ENCODE measurements around the gene GAPVD1.

Gene GAPVD1

DNA sequence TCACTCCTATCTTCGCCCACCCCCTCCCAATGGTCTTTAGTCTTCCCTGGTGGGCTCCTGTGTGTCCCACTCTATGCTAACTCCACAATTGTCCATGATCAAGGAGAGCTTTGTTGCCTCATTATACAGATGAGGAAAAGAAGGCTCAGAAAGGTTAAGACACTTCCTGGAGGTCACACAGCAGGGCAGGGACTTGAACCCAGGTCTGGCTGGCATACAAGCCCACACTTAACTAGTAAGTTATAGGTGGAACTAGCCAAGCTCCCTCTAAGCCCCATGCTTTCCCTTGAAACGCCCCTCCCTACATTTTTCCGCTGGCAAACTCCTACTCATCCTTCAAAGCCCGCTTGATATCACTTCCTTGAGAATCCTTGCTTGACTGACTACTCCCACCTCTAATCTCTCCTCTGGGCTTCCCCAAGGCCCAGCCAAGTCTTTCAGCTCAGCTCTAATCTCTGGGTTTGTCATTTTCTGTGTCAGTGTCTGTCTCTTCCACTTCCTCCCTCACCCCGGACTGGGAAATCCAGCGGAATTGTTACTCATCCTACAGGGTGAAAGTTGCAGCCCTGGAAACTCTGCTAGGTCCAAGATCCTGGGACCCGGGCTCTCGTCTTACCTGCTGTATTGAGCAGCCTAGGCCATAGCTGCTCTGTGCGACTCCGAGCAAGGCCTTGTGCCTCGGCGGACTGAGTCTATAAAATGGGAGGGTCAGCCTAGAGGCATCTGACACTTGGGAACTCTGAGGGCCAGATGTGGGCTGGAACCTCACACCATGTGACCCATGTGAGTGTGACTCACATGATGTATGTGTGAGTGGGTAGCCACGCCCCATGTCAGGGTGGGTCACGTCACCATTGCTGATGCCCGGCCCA lies 144.5 kb downstream of the GAPVD1 start:
- no peak for DNase-seq (ENCODE audit: low read depth)

DNA sequence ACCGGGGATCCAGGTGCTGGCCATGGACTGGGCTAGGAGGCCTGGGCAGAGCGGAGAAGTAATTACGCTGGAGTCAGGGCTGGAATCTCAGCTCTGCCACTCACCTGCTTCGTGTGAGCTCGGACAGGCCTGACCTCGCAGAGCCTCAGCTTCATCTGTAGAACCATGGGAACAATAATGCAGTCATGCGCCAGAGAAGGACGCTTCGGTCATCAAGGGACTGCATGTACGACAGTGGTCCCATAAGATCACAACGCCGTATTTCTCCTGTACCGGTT lies 145.1 kb downstream of the GAPVD1 start:
- DNase-seq (ENCODE audit: low read depth), result no peak

DNA sequence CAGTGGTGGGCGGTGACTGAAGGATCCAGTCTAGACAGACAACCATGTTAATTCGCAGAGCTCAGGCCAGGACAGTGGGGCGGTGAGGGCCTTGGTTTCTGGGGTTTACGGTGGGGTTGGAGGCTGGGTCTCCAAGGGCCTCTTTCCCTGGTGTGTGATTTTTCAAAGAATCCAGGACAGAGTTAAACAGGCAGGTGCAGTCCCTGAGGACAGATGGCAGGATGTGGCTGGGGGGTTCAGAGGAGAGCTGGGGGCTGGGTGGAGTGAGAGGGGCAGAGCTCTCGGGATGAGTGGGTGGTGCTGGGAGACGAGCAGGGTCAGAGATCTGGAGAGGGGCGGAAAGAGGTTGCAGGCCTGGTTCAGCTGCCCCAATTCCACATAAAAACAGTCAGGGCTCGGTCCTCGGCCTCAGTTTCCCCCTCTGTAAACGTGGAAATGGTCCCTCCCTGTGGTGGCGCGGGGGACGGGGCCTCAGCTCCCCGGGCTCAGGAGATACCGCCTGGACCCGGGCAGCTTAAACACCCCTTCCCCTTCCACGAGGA lies 145.9 kb downstream of the GAPVD1 start:
- DNase-seq (ENCODE audit: low read depth), result no peak

DNA sequence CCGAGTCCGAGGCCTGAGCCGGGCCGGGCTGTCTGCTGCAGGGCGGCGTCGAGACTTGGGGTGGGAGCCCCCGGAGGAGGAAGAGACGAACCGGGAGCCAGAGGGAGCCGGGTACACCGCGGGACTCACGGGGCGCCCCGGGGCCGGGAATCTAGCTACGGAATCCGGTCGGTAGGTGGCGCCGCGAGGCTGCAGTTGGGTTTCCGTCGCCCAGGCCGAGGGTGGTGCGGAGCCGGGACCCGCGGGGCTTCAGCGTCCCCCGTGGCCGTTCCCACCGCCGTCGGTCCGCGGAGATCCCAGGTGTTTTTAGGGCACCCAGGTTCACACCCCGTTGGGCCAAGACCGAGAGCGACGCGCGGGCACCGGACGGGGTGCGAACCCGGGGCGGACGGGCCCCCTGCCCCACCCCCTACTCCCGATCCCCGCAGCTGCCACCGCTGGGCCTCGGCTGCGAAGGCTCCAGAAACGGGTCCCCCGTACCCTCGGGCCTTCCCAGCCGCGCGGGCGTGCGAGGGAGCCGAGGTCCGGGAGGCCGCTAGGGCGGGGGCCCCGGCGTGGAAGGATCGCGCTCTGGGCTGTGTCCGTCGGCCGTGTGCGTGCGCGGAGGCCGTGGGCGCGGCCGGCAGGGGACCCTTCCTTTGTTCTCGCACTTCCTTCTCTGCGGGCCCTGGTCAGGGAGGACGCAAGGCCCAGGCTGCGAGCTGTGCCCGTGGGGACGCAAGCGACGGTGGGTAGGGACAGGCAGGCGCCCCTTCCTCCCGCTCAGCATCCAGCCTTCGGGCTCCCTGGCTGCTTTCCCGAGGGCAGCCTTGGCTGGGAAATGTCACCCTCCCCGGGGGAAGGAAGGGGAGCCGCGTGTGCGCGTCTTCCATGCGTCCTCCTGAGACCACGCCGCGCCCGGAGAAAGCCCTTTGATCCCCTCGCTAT lies 146.6 kb downstream of the GAPVD1 start:
- DNase-seq (ENCODE audit: low read depth), result peak; percentile 57

DNA sequence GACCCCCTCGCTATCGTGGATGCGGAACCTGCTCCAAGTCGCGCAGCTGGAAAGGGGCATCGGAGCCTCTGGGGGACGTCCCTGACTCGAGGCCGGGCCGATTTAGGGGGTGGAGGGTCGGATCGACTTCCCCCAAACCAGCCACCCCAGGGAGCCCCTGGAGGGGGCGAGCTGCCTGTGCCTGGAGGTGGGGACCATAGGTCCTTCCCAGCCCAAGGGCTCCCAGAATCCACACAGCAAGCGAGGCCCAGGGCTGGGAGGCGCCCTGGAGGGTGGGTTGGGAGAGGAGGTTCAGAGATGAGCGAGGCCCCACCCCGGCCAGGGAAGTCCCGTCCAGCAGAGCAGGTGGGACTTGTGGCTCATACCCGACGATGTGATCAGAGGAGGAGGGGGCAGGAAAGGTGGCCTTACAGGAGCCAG lies 147.6 kb downstream of the GAPVD1 start:
- no peak for DNase-seq (ENCODE audit: low read depth)

DNA sequence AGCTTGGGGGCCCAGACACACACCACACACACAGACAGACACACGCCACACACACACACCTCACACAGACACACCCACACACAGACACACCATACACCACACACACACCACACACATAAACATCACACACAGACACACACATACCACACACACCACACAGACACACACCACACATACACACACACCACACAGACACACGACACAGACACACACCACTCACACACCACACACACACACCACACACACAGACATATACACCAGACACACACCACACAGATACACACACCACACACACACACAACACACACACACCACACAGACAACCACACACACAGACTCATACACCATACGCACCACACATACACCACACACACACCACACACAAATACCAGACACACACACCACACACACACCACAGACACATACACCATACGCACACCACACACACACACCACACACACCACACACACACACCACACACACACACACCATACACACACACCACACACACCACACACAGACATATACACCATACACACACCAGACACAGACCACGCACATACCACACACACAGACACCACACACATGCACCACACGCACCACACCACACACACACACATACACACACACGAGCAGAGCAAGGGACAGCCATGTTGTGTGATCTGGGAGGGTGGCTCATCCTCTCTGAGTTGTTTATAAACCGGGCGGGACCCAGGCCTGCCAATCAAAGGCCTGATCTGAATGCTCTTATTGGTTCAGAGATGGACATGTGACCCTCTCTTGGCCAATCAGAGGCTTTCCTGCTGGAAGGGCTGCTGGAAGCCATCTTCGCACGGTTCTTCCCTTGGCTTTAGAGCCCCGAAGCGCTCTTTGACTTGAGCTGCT lies 148.3 kb downstream of the GAPVD1 start:
- DNase-seq (ENCODE audit: low read depth), result no peak

DNA sequence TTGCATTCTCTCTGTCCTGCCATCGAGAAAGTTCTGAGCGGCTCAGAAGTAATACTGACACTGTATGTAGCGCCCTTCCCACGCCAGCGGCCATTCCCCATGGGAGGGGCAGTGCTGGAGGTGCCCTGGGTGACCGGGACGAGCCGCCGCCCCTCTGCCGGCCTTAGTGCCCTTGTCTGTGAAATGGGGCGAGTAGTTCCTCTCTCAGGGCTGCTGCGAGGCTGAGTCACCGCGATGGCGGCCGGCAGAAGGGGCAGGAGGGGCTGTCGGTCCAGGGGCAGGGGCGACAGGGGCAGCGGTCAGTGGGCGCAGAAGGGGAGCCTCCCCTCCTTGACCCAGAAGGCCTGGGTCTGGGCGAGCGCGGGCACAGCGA lies 148.9 kb downstream of the GAPVD1 start:
- no peak for DNase-seq (ENCODE audit: low read depth)

DNA sequence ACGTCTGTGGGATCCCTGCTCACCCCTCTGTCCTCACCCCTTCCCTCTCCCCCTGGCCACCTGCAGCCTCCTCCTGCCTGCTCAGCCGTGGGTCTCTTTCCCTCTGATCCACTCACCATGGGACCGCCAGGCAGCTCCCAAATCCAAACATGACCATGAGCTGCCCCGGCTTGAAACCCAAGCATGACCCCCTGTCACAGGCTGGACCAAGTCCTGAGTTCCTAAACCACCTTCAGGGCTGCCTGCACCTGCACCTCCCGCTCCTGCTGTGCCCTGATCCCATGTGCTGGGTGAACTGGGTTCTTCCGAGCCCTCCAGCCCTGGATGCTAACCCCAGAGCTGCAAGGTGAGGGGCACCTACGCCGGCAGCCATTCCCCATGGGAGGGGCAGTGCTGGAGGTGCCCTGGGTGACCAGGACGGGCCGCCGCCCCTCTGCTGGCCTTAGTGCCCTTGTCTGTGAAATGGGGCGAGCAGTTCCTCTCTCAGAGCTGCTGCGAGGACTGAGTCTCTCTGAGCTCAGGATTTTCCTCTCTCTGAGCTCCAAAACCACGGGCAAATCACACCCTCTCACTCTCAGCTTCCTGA lies 149.6 kb downstream of the GAPVD1 start:
- no peak for DNase-seq (ENCODE audit: low read depth)

DNA sequence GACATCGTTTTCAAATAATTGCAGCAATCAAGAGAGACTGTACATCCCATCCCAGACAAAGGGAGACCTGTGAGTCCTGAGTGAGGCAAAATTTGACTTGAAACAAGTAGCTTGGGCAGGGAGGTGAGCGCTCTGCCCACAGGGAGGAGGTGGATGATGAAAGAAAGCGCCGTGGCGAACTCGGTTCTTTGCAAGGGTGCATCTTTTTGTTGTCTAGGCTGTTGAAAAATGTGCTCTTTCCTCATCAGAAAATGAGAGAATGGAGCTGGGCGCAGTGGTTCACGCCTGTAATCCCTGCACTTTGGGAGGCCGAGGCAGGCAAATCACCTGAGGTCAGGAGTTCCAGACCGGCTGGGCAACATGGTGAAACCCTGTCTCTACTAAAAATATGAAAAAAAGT lies 150.5 kb downstream of the GAPVD1 start:
- DNase-seq (ENCODE audit: low read depth), result no peak

DNA sequence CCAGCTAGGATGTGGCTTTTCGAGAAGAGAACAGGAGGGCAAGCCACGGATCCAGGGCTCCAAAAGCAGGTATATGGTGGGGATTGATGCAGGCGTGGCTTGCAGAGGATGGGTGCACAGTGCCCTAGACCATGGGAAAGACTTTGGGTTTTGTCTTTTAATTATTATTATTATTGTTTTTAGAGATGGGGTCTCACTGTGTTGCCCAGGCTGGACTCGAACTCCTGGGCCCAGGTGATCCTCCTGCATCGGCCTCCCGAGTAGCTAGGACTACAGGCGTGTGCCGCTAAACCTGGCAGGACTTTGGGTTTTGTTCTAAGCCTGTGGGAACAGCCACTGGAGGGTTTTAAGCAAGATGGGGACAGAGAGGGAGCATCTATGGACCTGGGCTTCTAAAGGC lies 152.0 kb downstream of the GAPVD1 start:
- no peak for DNase-seq (ENCODE audit: low read depth)

DNA sequence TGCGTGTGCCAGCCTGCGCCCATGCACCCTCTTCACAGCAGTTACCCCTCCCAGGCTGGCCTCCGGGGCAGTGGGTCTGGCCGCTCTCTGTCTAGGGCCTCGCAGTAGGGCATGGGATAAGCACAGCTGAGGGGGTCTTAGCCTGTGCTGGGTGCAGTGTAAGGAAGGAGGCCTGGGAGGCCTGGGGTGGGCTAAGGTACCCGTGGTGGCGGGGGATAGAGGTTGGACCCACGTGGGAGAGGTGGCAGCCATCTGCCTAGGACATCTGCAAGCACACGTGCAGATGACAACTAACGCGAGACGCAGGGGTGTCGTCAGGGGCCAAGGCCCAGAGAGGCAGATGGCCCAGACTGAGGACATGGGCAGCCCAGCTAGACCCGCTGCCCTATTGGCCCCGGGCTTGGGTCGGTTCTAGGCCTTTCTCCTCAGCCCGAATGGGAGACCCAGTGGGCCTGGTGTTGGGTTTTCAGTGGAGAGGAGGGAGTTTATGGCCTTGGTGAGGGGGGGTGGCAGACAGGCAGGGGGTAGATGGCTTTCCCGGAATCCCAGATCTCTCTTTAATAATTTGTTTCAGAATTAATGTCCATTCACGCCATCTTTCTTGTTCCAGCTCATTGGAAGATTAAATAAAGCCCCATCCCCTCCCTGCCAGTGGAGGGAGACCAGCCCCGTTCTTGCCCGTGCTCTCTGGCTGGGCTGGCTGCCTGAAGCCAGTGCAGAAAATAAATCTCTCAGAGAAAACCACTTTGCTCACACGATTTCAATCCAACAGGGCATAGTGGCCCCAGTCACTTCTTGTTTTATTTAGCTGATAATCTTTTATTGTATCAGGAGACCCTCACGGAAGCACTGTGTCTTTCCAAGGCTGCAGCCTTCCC lies 154.2 kb downstream of the GAPVD1 start:
- no peak for DNase-seq (ENCODE audit: low read depth)

DNA sequence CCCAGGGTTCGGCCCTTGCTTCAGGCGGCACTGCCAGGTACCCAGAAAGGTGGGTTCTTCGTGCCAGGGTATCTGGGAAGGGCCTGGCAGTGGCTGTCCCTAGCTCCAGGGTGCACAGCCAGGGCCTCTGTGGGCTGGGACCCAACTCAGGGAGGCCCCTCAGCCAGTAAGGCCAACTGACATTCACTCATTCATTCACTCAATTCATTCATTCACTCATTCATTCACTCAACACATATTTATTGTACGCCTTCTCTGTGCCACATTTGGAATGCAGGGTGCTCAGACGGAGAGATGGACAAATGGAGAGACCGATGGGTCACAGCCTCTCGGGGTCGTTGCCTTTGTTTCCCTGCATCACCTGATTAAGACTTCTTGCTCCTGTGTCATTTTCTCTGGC lies 154.9 kb downstream of the GAPVD1 start:
- no peak for DNase-seq (ENCODE audit: low read depth)
